ENCODE results near the gene TMEM178B.

Gene TMEM178B

DNA sequence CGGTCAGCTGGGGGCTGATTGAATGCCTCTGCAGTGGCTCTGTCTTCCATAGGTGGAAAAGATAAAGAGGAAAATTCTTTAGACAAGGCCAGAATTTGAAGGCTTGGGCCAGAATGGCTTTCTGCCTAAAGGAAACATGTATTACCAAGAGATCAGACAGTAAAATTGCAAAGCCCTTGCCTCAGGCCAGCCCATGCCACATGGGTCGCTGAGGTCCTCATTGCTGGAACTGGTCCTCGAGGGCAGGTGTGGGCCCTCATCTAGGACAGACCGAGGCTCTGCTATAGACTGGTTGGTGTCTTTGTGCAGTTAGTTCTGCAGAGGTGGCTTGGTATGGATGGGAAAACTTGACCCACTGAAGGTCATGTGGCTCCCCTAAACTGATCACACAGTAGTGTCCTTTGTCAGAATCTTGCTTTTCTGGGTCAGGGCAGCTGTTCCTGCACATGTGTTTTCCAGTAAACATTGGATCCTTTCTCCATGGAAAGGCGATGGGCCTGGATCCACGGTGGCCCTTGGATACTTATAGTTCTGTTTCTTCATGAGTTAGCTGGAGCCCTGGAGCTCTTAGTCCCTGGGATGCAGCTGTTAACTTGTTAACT, 80.4 kb downstream of the TMEM178B start (continued):
- TF ChIP-seq PRDM10 (tag by site-specific recombination; IDR thresholded peaks at IDR 0.05) = no peak
- TF ChIP-seq GLIS1 (tag by site-specific recombination; IDR thresholded peaks at IDR 0.05) = no peak
- no peak for TF ChIP-seq BCL11A (tag by site-specific recombination; IDR thresholded peaks at IDR 0.05; ENCODE audit: low read depth)
- no peak for TF ChIP-seq OSR2 (tag by site-specific recombination; IDR thresholded peaks at IDR 0.05)
- TF ChIP-seq, protein P1, sequence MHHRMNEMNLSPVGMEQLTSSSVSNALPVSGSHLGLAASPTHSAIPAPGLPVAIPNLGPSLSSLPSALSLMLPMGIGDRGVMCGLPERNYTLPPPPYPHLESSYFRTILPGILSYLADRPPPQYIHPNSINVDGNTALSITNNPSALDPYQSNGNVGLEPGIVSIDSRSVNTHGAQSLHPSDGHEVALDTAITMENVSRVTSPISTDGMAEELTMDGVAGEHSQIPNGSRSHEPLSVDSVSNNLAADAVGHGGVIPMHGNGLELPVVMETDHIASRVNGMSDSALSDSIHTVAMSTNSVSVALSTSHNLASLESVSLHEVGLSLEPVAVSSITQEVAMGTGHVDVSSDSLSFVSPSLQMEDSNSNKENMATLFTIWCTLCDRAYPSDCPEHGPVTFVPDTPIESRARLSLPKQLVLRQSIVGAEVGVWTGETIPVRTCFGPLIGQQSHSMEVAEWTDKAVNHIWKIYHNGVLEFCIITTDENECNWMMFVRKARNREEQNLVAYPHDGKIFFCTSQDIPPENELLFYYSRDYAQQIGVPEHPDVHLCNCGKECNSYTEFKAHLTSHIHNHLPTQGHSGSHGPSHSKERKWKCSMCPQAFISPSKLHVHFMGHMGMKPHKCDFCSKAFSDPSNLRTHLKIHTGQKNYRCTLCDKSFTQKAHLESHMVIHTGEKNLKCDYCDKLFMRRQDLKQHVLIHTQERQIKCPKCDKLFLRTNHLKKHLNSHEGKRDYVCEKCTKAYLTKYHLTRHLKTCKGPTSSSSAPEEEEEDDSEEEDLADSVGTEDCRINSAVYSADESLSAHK (tag by site-specific recombination; IDR thresholded peaks at IDR 0.05) = no peak
- TF ChIP-seq ZNF174 (tag by site-specific recombination; IDR thresholded peaks at IDR 0.05) = no peak
- TF ChIP-seq ZBTB48 (tag by site-specific recombination; IDR thresholded peaks at IDR 0.05) = no peak
- TF ChIP-seq, protein P2, sequence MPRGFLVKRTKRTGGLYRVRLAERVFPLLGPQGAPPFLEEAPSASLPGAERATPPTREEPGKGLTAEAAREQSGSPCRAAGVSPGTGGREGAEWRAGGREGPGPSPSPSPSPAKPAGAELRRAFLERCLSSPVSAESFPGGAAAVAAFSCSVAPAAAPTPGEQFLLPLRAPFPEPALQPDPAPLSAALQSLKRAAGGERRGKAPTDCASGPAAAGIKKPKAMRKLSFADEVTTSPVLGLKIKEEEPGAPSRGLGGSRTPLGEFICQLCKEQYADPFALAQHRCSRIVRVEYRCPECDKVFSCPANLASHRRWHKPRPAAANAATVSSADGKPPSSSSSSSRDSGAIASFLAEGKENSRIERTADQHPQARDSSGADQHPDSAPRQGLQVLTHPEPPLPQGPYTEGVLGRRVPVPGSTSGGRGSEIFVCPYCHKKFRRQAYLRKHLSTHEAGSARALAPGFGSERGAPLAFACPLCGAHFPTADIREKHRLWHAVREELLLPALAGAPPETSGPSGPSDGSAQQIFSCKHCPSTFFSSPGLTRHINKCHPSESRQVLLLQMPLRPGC (tag by site-specific recombination; IDR thresholded peaks at IDR 0.05) = no peak

DNA sequence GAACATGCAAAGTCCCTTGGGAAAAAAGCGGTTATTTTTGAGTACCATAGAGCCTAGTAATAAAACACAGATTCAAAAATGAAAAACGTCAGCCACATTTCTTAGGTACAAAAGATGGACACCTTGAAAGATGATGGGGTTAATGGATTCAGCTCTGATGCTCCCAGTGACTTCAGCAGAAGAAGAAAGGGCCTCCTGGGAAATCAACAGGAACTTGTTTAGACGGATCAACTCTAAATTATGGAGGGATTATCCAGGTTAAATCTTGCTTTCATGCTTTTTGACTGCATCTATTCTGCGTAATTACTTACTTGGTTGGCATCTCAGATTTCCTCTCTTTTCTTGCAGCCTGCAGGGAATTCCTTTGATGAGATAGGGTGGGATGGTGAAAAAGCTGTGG, 82.5 kb downstream of the TMEM178B start:
- POLR2A ChIA-PET = interaction anchor here (1.2 kb wide), 1 partner anchor 84 kb away, joined by 3 read pairs; no protein-coding TSS in a partner anchor
- no peak overlapping the region for H3K4me3 ChIP-seq (ENCODE audit: low read depth, low read length)
- H3K4me1 ChIP-seq (ENCODE audit: control insufficient read depth, insufficient read depth, low read length) = no peaks in the 10 kb centered on the region
- CTCF ChIA-PET = no interaction called here
- TF ChIP-seq ZNF76 (tag by site-specific recombination; IDR thresholded peaks at IDR 0.05; ENCODE audit: borderline replicate concordance, low read depth) = no peak
- TF ChIP-seq SCRT2 (tag by site-specific recombination; IDR thresholded peaks at IDR 0.05) = peak; percentile 87
- TF ChIP-seq SCRT1 (tag by site-specific recombination; IDR thresholded peaks at IDR 0.05; ENCODE audit: borderline replicate concordance) = peak; percentile 64; the same call in 1 of the 2 replicates
- TF ChIP-seq ZIC2 (tag by site-specific recombination; IDR thresholded peaks at IDR 0.05) = no peak
- H3K36me3 ChIP-seq (ENCODE audit: control insufficient read depth in 2 of 2, insufficient read depth in 1 of 2, low read length in 2 of 2) = no peaks in the 10 kb centered on the region
- H3K9me3 ChIP-seq (ENCODE audit: control insufficient read depth, insufficient read depth, low read depth, low read length) = no peaks in the 10 kb centered on the region
- no peak overlapping the region for H3K27ac ChIP-seq (ENCODE audit: extremely low read depth, low read depth, low read length)

DNA sequence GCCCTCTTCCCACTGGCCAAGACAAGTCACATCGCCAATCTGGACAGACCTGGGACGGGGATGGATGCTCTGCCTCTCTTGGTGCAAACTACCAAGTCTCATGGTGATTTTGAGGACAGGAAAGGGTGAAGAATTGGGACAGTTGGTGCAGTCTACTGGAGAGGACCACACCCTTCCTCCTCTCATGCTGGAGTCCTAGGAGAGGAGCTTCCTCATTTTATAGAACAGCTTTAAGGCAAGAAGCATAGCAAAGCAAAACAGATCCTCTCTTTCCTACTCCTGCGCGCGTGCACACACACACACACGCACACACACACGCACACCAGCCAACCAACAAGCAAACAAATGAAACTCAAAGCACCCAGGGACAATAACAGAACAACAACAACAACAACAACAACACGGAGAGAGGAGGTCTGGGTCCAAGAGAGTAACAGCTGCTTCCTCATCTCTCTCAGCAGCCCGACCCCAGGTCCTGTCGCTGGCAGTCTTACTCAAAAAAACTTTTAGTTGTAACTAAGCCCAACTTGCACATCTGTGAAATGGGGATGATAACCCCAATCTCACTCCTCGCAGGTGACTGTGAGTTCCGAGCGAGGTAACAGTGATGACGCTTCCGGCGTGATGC, 83.4 kb downstream of the TMEM178B start:
- ChIA-PET POLR2A (interaction anchor here (1.2 kb wide), 1 partner anchor 85 kb away, joined by 3 read pairs; no protein-coding TSS in a partner anchor), CTCF (no interaction called here)
- Histone ChIP-seq H3K9me3 (ENCODE audit: control insufficient read depth, insufficient read depth, low read depth, low read length) (no peaks in the 10 kb centered on the region), H3K4me1 (ENCODE audit: control insufficient read depth, insufficient read depth, low read length) (no peaks in the 10 kb centered on the region), H3K27ac (ENCODE audit: extremely low read depth, low read depth, low read length) (no peak overlapping the region), H3K36me3 (ENCODE audit: control insufficient read depth in 2 of 2, insufficient read depth in 1 of 2, low read length in 2 of 2) (no peaks in the 10 kb centered on the region), H3K4me3 (ENCODE audit: low read depth, low read length) (no peak overlapping the region)
- TF ChIP-seq GLI4 (tag by site-specific recombination; IDR thresholded peaks at IDR 0.05) (no peak), ZNF202 (tag by site-specific recombination; IDR thresholded peaks at IDR 0.05; ENCODE audit: borderline replicate concordance) (no peak), ZNF404 (tag by site-specific recombination; IDR thresholded peaks at IDR 0.05) (no peak), TCF7L2 (IDR thresholded peaks at IDR 0.05; ENCODE audit: borderline replicate concordance, low read depth, low read length) (no peak), REST (tag by site-specific recombination; IDR thresholded peaks at IDR 0.05) (no peak), ZNF24 (tag by site-specific recombination; IDR thresholded peaks at IDR 0.05) (no peak)
- TF ChIP-seq, protein P3, sequence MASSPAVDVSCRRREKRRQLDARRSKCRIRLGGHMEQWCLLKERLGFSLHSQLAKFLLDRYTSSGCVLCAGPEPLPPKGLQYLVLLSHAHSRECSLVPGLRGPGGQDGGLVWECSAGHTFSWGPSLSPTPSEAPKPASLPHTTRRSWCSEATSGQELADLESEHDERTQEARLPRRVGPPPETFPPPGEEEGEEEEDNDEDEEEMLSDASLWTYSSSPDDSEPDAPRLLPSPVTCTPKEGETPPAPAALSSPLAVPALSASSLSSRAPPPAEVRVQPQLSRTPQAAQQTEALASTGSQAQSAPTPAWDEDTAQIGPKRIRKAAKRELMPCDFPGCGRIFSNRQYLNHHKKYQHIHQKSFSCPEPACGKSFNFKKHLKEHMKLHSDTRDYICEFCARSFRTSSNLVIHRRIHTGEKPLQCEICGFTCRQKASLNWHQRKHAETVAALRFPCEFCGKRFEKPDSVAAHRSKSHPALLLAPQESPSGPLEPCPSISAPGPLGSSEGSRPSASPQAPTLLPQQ (tag by site-specific recombination; IDR thresholded peaks at IDR 0.05) = no peak
